GM18520 (cell line): ENCODE results near the gene HOXA13.

ENCODE experiments used
- ATAC-seq: cut with Tn5 transposase; IDR thresholded peaks from one replicate; pipeline ENCODE4 v1.9.1; 2021; ENCODE audit not compliant: unreplicated experiment

The HOXA13 gene

DNA sequence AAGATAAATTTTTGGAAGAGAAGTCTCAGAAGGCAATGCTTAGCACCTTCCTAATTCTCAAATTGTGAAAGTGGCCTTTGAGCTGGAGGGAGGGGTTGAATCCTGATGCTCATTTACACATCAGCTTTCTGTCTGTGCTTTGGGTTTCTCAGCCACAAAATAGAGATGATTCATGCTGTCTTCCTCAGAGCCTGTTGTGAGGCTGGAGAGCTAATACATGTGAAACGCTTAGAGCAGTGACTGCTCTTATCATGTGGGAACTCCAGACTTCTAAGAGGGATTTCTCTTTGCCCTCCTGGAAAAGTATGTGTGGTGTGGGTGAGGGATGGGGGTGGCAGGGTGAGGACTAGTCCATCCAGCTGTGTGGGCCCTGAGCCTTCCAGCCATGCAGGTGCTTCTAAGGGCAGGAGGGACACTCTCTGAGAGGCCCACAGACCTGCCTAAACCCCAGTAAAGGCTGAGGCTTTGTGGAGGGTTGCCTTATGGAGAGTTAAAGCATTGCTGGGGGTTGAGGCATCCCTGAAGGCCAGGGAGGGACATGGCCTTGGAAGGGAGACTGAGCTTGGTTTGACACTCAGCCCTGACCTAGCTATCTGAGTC, 37.9 kb upstream of the HOXA13 start:
- ATAC-seq, result no peak

DNA sequence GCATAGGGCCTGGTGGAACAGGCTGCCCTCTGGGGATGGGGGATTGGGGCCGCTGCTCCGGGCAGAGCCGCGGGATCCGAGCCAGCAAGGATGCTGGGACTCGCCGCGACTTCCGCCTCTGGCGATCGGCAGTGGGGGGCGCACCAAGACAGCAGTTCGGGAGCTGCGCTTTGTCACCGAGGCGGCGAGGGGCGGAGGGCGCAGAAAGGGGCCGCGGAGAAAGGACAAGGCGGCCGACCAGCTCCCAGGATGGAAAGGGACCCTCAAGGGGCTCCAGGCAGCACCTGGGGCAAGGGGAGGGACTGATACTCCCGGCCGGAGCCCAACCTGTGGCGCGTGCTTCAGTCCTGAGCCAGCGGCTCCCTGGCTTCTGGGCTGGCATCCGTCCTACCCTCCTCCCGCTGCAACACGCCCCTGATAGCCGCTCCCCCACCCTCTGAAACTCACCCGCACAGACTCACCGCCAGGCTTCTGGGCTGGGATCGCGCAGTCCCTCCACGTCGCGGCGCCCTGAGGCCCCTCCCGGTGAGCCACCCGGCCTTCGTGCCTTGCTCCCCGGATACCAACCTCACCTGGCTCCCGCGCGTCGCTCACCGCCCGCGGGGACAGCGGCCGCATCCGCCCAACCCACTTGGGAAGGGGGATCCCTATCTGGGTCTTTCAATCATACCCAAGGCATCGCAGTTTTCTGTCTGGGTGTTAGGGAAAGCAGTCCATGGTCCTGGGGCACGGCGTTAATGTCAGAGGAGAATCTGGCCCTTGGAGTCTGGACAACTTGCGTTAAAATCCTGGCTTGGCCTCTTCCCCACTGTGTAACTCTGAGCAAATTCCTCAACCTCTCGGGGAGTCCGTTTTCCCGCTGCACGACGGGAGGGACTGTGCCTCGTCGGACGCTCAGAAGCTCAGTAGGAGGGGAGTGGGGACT, 35.8 kb upstream of the HOXA13 start:
- no peak for ATAC-seq

DNA sequence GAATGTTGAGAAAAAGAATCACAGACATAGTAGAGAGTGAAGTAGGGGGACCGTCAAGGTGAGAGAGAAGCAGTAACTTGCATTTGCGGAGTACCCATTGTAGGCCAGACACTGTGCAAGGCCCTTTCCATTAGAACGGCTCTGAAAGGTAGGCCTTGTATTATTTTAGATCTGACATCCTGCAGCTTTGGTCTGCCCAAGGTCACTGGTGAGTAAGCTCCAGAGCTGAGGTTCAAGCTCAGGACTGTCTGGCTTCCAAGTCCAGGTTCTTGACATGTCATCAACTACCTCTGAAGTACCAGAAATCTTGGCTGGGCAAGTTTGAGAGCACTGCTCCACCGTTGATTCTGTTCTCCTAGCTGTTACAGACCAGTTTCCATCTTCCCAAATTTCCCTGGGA, 29.6 kb upstream of the HOXA13 start:
- ATAC-seq, result no peak

- no peak for ATAC-seq
These were observed 25.4 kb upstream of the HOXA13 start for GRCh38 chr7:27224983-27225934.

GRCh38 chr7:27223941-27224575, 24.2 kb upstream of the HOXA13 start:
- ATAC-seq, result no peak

DNA sequence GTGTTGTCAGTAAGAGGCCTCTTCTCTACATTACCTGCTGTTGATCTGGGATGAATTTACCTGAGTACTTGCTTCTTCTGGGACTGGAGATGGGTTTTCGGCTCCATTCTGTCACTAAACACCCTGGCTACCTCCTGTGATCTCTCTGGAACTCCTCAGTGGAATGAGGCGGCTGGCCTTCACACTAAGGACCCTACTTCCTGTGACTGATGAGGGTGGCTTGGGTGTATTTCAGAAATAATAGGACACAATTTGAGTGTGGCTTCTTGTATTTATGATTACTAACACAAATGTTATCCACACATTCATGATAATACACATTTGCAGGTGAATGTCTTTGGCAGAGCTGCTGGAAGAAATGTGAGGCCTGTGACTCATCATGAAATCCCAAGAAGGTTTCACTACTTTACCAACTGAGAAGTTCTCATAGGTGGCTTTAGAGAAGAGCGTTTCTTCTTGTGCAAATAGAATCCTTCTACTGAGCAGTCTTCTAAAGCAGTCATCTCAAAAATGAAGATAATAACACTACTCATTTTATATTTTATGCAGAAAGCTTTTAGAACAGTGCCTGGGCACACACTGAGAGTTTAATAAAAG, 21.4 kb upstream of the HOXA13 start:
- no peak for ATAC-seq

GRCh38 chr7:27220440-27220955, 20.6 kb upstream of the HOXA13 start:
- ATAC-seq, result no peak

GRCh38 chr7:27219821-27220220, 19.9 kb upstream of the HOXA13 start:
- no peak for ATAC-seq

DNA sequence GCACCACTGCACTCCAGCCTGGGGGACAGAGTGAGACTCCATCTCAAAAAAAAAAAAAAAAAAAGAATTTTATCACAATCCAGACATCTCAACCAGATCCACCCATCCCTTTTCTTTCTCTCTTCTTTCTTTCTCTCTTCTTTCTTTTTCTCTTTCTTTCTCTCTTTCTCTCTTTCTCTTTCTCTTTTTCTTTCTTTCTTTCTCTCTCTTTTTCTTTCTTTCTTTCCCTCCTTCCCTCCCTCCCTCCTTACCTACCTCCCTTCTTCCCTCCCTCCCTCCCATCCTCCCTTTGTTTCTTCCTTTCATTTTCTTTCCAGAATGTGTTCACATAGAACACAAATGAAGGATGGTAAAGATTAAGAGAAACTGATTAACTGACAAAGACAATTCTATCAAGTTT, 18.1 kb upstream of the HOXA13 start:
- ATAC-seq, result no peak

GRCh38 chr7:27215356-27215755, 15.5 kb upstream of the HOXA13 start:
- no peak for ATAC-seq

DNA sequence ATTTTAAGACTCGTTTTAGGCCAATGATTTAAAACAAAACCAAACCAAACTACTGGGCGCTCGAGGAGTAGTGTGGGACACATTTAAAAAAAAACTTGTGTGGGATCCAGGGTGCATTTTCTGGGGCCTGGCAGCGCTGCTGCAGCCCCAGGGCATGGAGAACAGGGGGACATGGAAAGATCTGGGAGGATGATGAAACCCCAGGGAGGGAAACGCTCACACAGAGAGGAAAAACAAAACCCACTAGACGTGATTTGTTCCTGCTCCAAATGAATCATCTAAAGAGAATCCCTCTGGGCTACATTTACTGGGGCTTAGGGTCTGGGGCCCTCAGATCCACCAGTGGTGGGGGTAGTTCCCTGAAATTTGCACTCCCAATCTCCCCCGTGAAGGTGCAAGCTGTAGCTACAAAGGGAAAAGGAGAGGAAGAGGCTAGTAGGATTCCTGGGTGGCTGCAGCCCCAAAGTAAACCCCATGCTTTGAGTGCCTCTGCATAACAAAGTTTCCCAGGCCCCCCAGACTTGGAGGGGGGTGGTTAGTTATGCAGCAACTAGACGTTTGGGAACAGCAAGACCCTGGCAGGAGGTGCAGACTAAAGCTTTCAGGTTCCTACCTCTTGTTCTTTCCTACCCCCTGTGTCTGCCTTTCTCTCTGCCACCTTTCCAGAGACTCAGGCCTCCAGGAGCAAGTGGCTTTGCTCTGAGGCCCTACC, 14.5 kb upstream of the HOXA13 start:
- no peak for ATAC-seq

GRCh38 chr7:27213433-27214238, 13.7 kb upstream of the HOXA13 start:
- no peak for ATAC-seq

GRCh38 chr7:27212497-27213432, 12.9 kb upstream of the HOXA13 start:
- ATAC-seq, result no peak

DNA sequence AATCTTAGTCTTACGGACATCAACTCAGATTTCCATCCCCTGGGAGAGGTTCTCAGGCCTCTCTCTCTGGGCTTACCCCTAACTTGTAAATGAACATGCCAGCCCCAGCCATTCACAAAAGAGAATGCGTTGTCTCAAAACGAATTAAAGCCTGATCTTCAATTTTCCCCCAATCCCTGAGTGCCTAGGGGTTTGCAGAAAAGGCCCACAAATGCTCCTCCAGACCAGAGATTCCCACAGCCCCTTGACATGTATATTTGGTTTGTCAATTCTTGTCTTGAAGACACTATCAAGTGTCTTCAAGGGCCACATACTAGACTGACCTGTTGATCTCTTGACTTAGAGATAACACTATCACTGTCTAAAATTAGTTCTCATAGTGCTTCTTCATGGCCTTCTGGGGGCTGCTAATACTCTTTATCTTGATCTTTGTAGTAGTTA, 11.9 kb upstream of the HOXA13 start:
- ATAC-seq, result no peak

- ATAC-seq, result no peak
These were observed 11.2 kb upstream of the HOXA13 start for GRCh38 chr7:27211084-27211446.

DNA sequence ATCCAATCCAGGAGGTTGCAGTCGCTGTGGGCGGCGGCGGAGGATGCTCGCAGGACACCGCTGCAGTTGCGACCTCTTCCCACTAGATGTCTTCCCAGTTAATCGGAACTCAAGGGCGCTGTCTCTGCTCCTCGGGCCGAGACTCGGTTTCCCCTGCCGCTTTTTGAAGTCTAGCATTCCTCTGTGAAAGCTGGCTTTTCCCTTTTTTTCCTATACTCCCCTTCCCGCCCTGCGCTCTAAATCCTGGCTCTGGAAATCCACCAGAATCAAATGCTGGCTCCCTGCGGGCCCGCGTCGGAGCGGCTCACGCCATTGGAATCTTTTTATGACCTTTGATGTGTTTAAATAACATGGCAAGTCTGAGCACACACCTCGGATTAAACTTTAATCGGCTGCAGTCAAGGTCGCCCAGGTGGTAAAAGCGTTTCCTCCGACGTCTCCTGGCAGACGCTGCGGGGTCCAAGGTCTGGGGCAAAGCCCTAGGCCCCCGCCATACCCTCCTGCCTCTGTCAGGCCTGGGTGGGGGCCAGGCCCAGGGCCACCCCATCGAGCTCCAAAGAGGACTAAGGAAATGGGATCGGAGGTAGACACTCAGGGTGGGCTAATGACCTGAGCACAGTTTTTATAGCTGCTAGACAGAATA, 10.7 kb upstream of the HOXA13 start:
- no peak for ATAC-seq

DNA sequence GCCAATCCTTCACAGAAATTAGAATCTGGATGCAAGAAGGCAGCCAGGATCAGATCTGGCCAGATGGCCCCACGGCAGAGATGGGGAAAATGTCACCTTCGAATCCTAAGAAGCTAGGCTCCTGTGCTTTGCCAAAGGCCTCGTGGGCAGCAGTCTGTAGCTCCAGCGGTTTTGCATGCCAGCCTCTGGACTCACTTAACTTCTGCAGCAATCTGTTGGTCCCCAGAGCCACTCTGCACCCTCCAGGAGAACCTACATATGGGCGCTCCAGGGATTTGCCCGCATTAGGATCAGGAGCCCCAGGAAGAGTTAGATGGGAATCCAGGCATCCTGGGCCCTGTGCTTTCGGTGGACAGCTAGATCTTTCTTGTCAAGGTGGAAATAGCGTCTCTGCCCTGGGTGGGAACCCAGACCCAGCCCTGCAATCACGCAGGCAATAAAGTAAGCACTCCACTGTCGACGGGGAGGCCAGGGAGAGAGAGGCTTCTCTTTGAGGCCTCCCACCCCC, 10.1 kb upstream of the HOXA13 start:
- ATAC-seq, result no peak
